ENCODE data around the gene SYT9.

GRCh38 chr11:7439746-7440320 lies 188.1 kb downstream of the SYT9 start:
- TF ChIP-seq, protein P1, sequence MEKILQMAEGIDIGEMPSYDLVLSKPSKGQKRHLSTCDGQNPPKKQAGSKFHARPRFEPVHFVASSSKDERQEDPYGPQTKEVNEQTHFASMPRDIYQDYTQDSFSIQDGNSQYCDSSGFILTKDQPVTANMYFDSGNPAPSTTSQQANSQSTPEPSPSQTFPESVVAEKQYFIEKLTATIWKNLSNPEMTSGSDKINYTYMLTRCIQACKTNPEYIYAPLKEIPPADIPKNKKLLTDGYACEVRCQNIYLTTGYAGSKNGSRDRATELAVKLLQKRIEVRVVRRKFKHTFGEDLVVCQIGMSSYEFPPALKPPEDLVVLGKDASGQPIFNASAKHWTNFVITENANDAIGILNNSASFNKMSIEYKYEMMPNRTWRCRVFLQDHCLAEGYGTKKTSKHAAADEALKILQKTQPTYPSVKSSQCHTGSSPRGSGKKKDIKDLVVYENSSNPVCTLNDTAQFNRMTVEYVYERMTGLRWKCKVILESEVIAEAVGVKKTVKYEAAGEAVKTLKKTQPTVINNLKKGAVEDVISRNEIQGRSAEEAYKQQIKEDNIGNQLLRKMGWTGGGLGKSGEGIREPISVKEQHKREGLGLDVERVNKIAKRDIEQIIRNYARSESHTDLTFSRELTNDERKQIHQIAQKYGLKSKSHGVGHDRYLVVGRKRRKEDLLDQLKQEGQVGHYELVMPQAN (conservative IDR thresholded peaks at IDR 0.05): no peak
- TF ChIP-seq CTCF (IDR thresholded peaks at IDR 0.05 in 2 of 3, conservative IDR thresholded peaks at IDR 0.05 in 1 of 3; ENCODE audit: control insufficient read depth in 2 of 3, extremely low read depth in 1 of 3, insufficient read depth in 1 of 3, low read depth in 3 of 3, low read length in 3 of 3) (no peak), MTA3 (IDR thresholded peaks at IDR 0.05; ENCODE audit: borderline replicate concordance, low read length) (no peak)

Data from GM12878 (cell line).